Stimulated activated naive CD8-positive, alpha-beta T cell treated with anti-CD3 and anti-CD28 coated beads, Interleukin-15, Interleukin-2, amounts not matched to agents 100 U/mL and 50 U/mL, for 24 hours (primary cell): ENCODE measurements around the gene SPATA31E1.
"Not testable (repeated sequence)": the region's sequence is repeated elsewhere in the genome, so short reads cannot be mapped to it uniquely, and the experiment has no call there.

Source experiments
- ATAC-seq: fragments of 150-1000 bp; cut with Tn5 transposase; one replicate; pipeline ENCODE4 v1.10.0; 2021
- DNase-seq: peaks from one replicate; pipeline ENCODE4 v3.0.0; 2021

The SPATA31E1 gene

GRCh38 chr9:87886210-87886932 lies 3.7 kb downstream of the SPATA31E1 start:
- DNase-seq: no peak
- no peak for ATAC-seq

GRCh38 chr9:87886933-87887505 lies 4.3 kb downstream of the SPATA31E1 start:
- DNase-seq (no peak), ATAC-seq (no peak)

GRCh38 chr9:87887661-87888480 lies 5.2 kb downstream of the SPATA31E1 start:
- DNase-seq: no peak
- no peak for ATAC-seq

GRCh38 chr9:87888501-87888900 lies 5.8 kb downstream of the SPATA31E1 start:
- ATAC-seq: no peak
- no peak for DNase-seq

GRCh38 chr9:87889065-87889881 lies 6.6 kb downstream of the SPATA31E1 start:
- DNase-seq (no peak), ATAC-seq (no peak)

GRCh38 chr9:87889882-87890252 lies 7.2 kb downstream of the SPATA31E1 start:
- no peak for DNase-seq
- ATAC-seq: no peak

GRCh38 chr9:87890837-87891236 lies 8.2 kb downstream of the SPATA31E1 start:
- DNase-seq: no peak
- no peak for ATAC-seq

- ATAC-seq: no peak
- no peak for DNase-seq
Measured at GRCh38 chr9:87891754-87892153, 9.1 kb downstream of the SPATA31E1 start.

- ATAC-seq: no peak
- no peak for DNase-seq
Measured at GRCh38 chr9:87892956-87893355, 10.3 kb downstream of the SPATA31E1 start.

- ATAC-seq: no peak
- no peak for DNase-seq
Measured at GRCh38 chr9:87894998-87895625, 12.4 kb downstream of the SPATA31E1 start.

- no peak for ATAC-seq
- no peak for DNase-seq
Measured at GRCh38 chr9:87896891-87897290, 14.2 kb downstream of the SPATA31E1 start.

- no peak for DNase-seq
- ATAC-seq: no peak
Measured at GRCh38 chr9:87898151-87898550, 15.5 kb downstream of the SPATA31E1 start.

GRCh38 chr9:87902371-87902770 lies 19.7 kb downstream of the SPATA31E1 start:
- not testable (repeated sequence) for ATAC-seq

GRCh38 chr9:87909310-87910041 lies 26.8 kb downstream of the SPATA31E1 start:
- ATAC-seq (no peak), DNase-seq (no peak)

More at GRCh38 chr9:87902371-87902770, 19.7 kb downstream of the SPATA31E1 start:
- not testable (repeated sequence) for DNase-seq

- no peak for ATAC-seq
- DNase-seq: no peak
Measured at GRCh38 chr9:87910821-87911220, 28.1 kb downstream of the SPATA31E1 start.

GRCh38 chr9:87917662-87918061 lies 35.0 kb downstream of the SPATA31E1 start, which contains the start of gene SPATA31C1:
Gene SPATA31C1, plus strand, starts transcription at chr9:87917962.
- DNase-seq, ATAC-seq: not testable (repeated sequence)

GRCh38 chr9:87919013-87919412 lies 36.3 kb downstream of the SPATA31E1 start:
- ATAC-seq, DNase-seq: not testable (repeated sequence)

- ATAC-seq, DNase-seq: not testable (repeated sequence)
Measured at GRCh38 chr9:87921561-87921960, 38.9 kb downstream of the SPATA31E1 start.

GRCh38 chr9:87923012-87923411 lies 40.3 kb downstream of the SPATA31E1 start:
- not testable (repeated sequence) for ATAC-seq, DNase-seq

- not testable (repeated sequence) for ATAC-seq, DNase-seq
Measured at GRCh38 chr9:87924851-87925250, 42.2 kb downstream of the SPATA31E1 start.

- not testable (repeated sequence) for ATAC-seq
Measured at GRCh38 chr9:87929152-87929551, 46.5 kb downstream of the SPATA31E1 start.

More at GRCh38 chr9:87929152-87929551, 46.5 kb downstream of the SPATA31E1 start:
- not testable (repeated sequence) for DNase-seq
